ENCODE data around the gene CLK2. TPM values are rescaled to one million over a fixed set of nuclear protein-coding genes. Genes with fewer than 3 reads are reported as not detected.

The CLK2 gene
- total and polyA plus RNA-seq, 2 donors (not counting 3 experiments of a cell fraction or from before 2014, with no cell fraction given), result 69.1 to 80.9 TPM

GRCh38 chr1:155307247-155307740 lies 34.0 kb upstream of the CLK2 start:
- dilution Hi-C loops (cut with MboI; ENCODE audit: extremely low pct_ligation_motif_present, low sequenced_read_pairs), result no loop called here
- DNase-seq (ENCODE audit: low read depth, low spot score) (peak; percentile 50), FAIRE-seq (peak; percentile 89)
- TF ChIP-seq CTCF (IDR thresholded peaks at IDR 0.05; ENCODE audit: extremely low read depth in 1 of 2, insufficient read depth in 1 of 2, low read depth in 1 of 2, low read length in 2 of 2) (peak; percentile 38 to 43), EZH2 (IDR thresholded peaks at IDR 0.05; ENCODE audit: borderline replicate concordance, low read depth, low read length, severe bottlenecking) (no peak), POLR2AphosphoS5 (IDR thresholded peaks at IDR 0.05; ENCODE audit: insufficient read depth, low read depth, low read length) (no peak), MAX (IDR thresholded peaks at IDR 0.05; ENCODE audit: insufficient read depth, insufficient read length) (no peak), GATA2 (IDR thresholded peaks at IDR 0.05; ENCODE audit: insufficient read depth, insufficient read length, low read depth, low read length) (no peak)
- Histone ChIP-seq H3K36me3 (ENCODE audit: control insufficient read depth in 2 of 2, extremely low read depth in 1 of 2, insufficient read depth in 2 of 2, low read length in 2 of 2) (peaks cover 0 to 3% of the 10 kb centered on the region in 2 experiments), H3K4me1 (ENCODE audit: control insufficient read depth, extremely low read depth, insufficient read depth, low read length) (peaks cover 24% of the 10 kb centered on the region), H3K4me3 (replicated peaks in 1 of 3; ENCODE audit: insufficient read depth in 1 of 3, low read depth in 1 of 3, low read length in 3 of 3) (no peak overlapping the region), H3K27ac (ENCODE audit: insufficient read depth, low read depth, low read length) (peak overlapping the region; percentile 88), H4K20me1 (replicated peaks; ENCODE audit: control insufficient read depth, extremely low read depth, insufficient read depth, low read length) (no peaks in the 10 kb centered on the region), H3K79me2 (ENCODE audit: control insufficient read depth, insufficient read depth, low read length) (peaks cover 34% of the 10 kb centered on the region), H3K9me1 (replicated peaks; ENCODE audit: control insufficient read depth, extremely low read depth, insufficient read depth, low read length) (no peaks in the 10 kb centered on the region), H3K4me2 (ENCODE audit: insufficient read depth, low read length) (no peak overlapping the region), H2AFZ (ENCODE audit: low read depth, low read length) (no peak overlapping the region), H3K9me3 (replicated peaks; ENCODE audit: control insufficient read depth, insufficient read depth, low read length) (no peaks in the 10 kb centered on the region), H3K9ac (replicated peaks; ENCODE audit: extremely low read depth, insufficient read depth, low read length) (no peak overlapping the region), H3K27me3 (ENCODE audit: control insufficient read depth in 2 of 2, insufficient read depth in 2 of 2, low read length in 2 of 2) (no peaks in the 10 kb centered on the region)
- ChIA-PET POLR2A (interaction anchor here (0.7 kb wide), 1 partner anchor 34 kb away, joined by 4 read pairs; the partner anchor contains the start of gene CLK2), CTCF (interaction anchor here (1.3 to 1.9 kb wide), 7 partner anchors 14 to 341 kb away, joined by 4 to 27 read pairs (median 5); partner anchors contain the start of genes CLK2 and RUSC1)
- no TSS peak for BruUV-seq (replicated peaks)
- intact Hi-C loops (cut with micrococcal nuclease), result loop anchor here (5.0 kb wide), 1 partner anchor 115 kb away; no protein-coding TSS in a partner anchor

Data from endothelial cell of umbilical vein (primary cell).